GM12878 (cell line): ENCODE data around the gene FRK. TPM values are rescaled to one million over a fixed set of nuclear protein-coding genes. Genes with fewer than 3 reads are reported as not detected.

ENCODE experiments used
- CHD2 ChIP-seq: IDR thresholded peaks from 2 replicates; pipeline ENCODE4 v1.6.1; 2011; ENCODE audit warnings: low read depth, low read length, improper control_type of control experiment, borderline replicate concordance
- E2F8 ChIP-seq: fragments of 450-650 bp; IDR thresholded peaks from 2 replicates; pipeline ENCODE4 v1.6.1; 2018; ENCODE audit warnings: mild to moderate bottlenecking, low read depth, moderate library complexity; ENCODE audit not compliant: partially characterized antibody
- HDAC2 ChIP-seq: fragments of 200-600 bp; sonication (generic); IDR thresholded peaks from 2 replicates; pipeline ENCODE4 v1.6.1; 2017
- HDAC6 ChIP-seq: fragments of 200-600 bp; sonication (generic); IDR thresholded peaks from one replicate; pipeline ENCODE4 v1.8.0; 2017; ENCODE audit warnings: antibody characterized with exemption; ENCODE audit not compliant: unreplicated experiment
- HSF1 ChIP-seq: fragments of 150-350 bp; IDR thresholded peaks from 2 replicates; pipeline ENCODE4 v1.6.1; 2014; ENCODE audit warnings: mild to moderate bottlenecking, low read depth, low read length
- KAT2A ChIP-seq: conservative IDR thresholded peaks from 2 replicates; pipeline ENCODE4 v1.6.1; 2011; ENCODE audit warnings: low read depth, low read length; ENCODE audit not compliant: control insufficient read depth
- LARP7 ChIP-seq: fragments of 450-650 bp; IDR thresholded peaks from 2 replicates; pipeline ENCODE4 v1.6.1; 2017; ENCODE audit warnings: mild to moderate bottlenecking
- MEF2B ChIP-seq: fragments of 450-650 bp; IDR thresholded peaks from 2 replicates; pipeline ENCODE4 v1.6.1; 2018; ENCODE audit warnings: mild to moderate bottlenecking, moderate library complexity; ENCODE audit not compliant: partially characterized antibody, poor library complexity, severe bottlenecking
- POU2F2 ChIP-seq: IDR thresholded peaks from 3 replicates; pipeline ENCODE4 v1.6.1; 2011; ENCODE audit warnings: low read depth, mild to moderate bottlenecking, low read length, borderline replicate concordance
- SUPT20H ChIP-seq: IDR thresholded peaks from 2 replicates; pipeline ENCODE4 v1.6.1; 2011; ENCODE audit warnings: low read depth, mild to moderate bottlenecking, low read length, moderate library complexity, borderline replicate concordance; ENCODE audit not compliant: control insufficient read depth
- TCF7 ChIP-seq: IDR thresholded peaks from 2 replicates; pipeline ENCODE4 v1.6.1; 2014; ENCODE audit warnings: antibody characterized with exemption, borderline replicate concordance
- WRNIP1 ChIP-seq: IDR thresholded peaks from 2 replicates; pipeline ENCODE4 v1.6.1; 2011; ENCODE audit warnings: low read depth, low read length, improper control_type of control experiment, borderline replicate concordance
- ZBTB11 ChIP-seq: fragments of 450-650 bp; formaldehyde crosslinking; IDR thresholded peaks from 2 replicates; pipeline ENCODE4 v1.5.0; 2022; ENCODE audit warnings: mild to moderate bottlenecking, missing genetic modification characterization
- ZBTB40 ChIP-seq: fragments of 450-650 bp; IDR thresholded peaks from 2 replicates; pipeline ENCODE4 v1.6.1; 2016; ENCODE audit warnings: mild to moderate bottlenecking, moderate library complexity, borderline replicate concordance
- polyA plus RNA-seq, 11 experiments: library from polyadenylated mRNA; depleted of rRNA in 4 of 11; unstranded in 6 of 11; stranded (reverse) in 5 of 11; fragments of >200 nt; fragmentation: Nextera tagmentation in 4 of 11; fragmentation: Illumina TruSeq in 1 of 11; extraction: Ambion mirVana in 4 of 11; extraction: Trizol in 1 of 11; gene quantifications; 1 replicate in 1 of 11; 2 replicates in 10 of 11; pipeline versions ENCODE4 v1.2.1 to v1.2.3, GENCODE V29; 2011 to 2016; ENCODE audit warnings: inconsistent platforms in 2 of 11, missing spikeins in 2 of 11, low read depth in 1 of 11
- total RNA-seq, 4 experiments: library from RNA; depleted of rRNA in 3 of 4; stranded (reverse); fragments of >200 nt in 3 of 4; fragmentation: Illumina TruSeq in 1 of 4; extraction: Trizol in 1 of 4; gene quantifications; 2 replicates each; pipeline versions ENCODE4 v1.2.1 to v1.2.3, GENCODE V29; 2013 to 2021

FRK gene
- total and polyA plus RNA-seq, 10 of the 15 experiments (the other 5 are each of a cell fraction or from before 2014, with no cell fraction given), result 0.29 to 2.4 (median 1.2) TPM

GRCh38 chr6:116011520-116011919, 49.2 kb downstream of the FRK start (continued):
- TF ChIP-seq ZBTB40 (no peak), HDAC6 (no peak), POU2F2 (0 out of 3 replicates have a peak, but pooled peaks have one; percentile 23), CHD2 (no peak), E2F8 (no peak), ZBTB11 (CRISPR knock-in tag) (no peak), HDAC2 (no peak), WRNIP1 (no peak), SUPT20H (no peak), HSF1 (no peak), TCF7 (peak; percentile 76), KAT2A (no peak), MEF2B (peak; percentile 73), LARP7 (no peak)
